GM20000 (cell line): Measurements from ENCODE around the gene CDH11.

Experiments
- DNase-seq: peaks from one replicate; pipeline ENCODE4 v3.0.0; 2012; ENCODE audit warnings: low spot score
- CTCF ChIP-seq: IDR thresholded peaks from 2 replicates; pipeline ENCODE4 v1.5.1; 2012; ENCODE audit warnings: mild to moderate bottlenecking, control low read depth; ENCODE audit errors: extremely low read depth, missing control alignments

The CDH11 gene

GRCh38 chr16:65005696-65006095 lies 116.2 kb downstream of the CDH11 start:
- no peak for TF ChIP-seq CTCF
- DNase-seq = no peak

- no peak for TF ChIP-seq CTCF
- DNase-seq = no peak
Observed at GRCh38 chr16:65004570-65004969, 117.3 kb downstream of the CDH11 start.

- no peak for TF ChIP-seq CTCF
Observed at GRCh38 chr16:65003621-65004020, 118.2 kb downstream of the CDH11 start.

GRCh38 chr16:65002265-65002664 lies 119.6 kb downstream of the CDH11 start:
- no peak for DNase-seq
- TF ChIP-seq CTCF = no peak

More at GRCh38 chr16:65003621-65004020, 118.2 kb downstream of the CDH11 start:
- no peak for DNase-seq

GRCh38 chr16:65000654-65001053 lies 121.2 kb downstream of the CDH11 start:
- DNase-seq = no peak
- TF ChIP-seq CTCF = no peak

GRCh38 chr16:64997751-64998150 lies 124.1 kb downstream of the CDH11 start:
- TF ChIP-seq CTCF = no peak
- DNase-seq = no peak

- no peak for DNase-seq
Observed at GRCh38 chr16:64997121-64997520, 124.7 kb downstream of the CDH11 start.

More at GRCh38 chr16:64997121-64997520, 124.7 kb downstream of the CDH11 start:
- no peak for TF ChIP-seq CTCF
